Lower lobe of right lung (tissue), 2 donors: ENCODE measurements around the gene CREG2. TPM values are rescaled to one million over a fixed set of nuclear protein-coding genes. Genes with fewer than 3 reads are reported as not detected.

Source experiments
- ATAC-seq, 2 donors: fragments of 200-7000 bp; cut with Tn5 transposase; one replicate each; pipeline ENCODE4 v1.9.1; 2020 to 2022; ENCODE audit warnings: mild to moderate bottlenecking in 2 of 2, moderate library complexity in 2 of 2
- DNase-seq: peaks from one replicate; pipeline ENCODE4 v3.0.0-alpha.2; 2020
- H3K27ac ChIP-seq: fragments of 200-600 bp; one replicate; pipeline ENCODE4 v1.8.0; 2022
- H3K27me3 ChIP-seq: fragments of 200-600 bp; one replicate; pipeline ENCODE4 v1.8.0; 2022; ENCODE audit warnings: low read depth
- H3K36me3 ChIP-seq: fragments of 200-600 bp; one replicate; pipeline ENCODE4 v1.8.0; 2022; ENCODE audit warnings: mild to moderate bottlenecking
- H3K4me1 ChIP-seq: fragments of 200-600 bp; one replicate; pipeline ENCODE4 v1.8.0; 2022
- H3K4me3 ChIP-seq: fragments of 200-600 bp; one replicate; pipeline ENCODE4 v1.8.0; 2022; ENCODE audit warnings: mild to moderate bottlenecking
- H3K9me3 ChIP-seq: fragments of 200-600 bp; one replicate; pipeline ENCODE4 v1.8.0; 2022
- intact Hi-C: fragments of 100-400 bp; cut with DNase I; formaldehyde crosslinking; loops from one replicate; pipeline ENCODE4 v1.11.0; 2022
- total RNA-seq: library from RNA; stranded (reverse); fragmentation: NEBNext Ultra II Directional; extraction: Animal tissue kit (Norgen Biotek cat#: 25700); gene quantifications from one replicate; pipeline ENCODE4 v1.2.1, GENCODE V29; 2021
- TF ChIP-seq, protein P1 (sequence below): fragments of 200-600 bp; IDR thresholded peaks from one replicate; pipeline ENCODE4 v1.8.0; 2022; ENCODE audit warnings: antibody characterized with exemption, mild to moderate bottlenecking
- donor health status: DM: no; HTN: yes; CAD: no; lungs with severe emphysema.

The CREG2 gene
- total RNA-seq, 1 donor from 2014 or later = not detected

DNA sequence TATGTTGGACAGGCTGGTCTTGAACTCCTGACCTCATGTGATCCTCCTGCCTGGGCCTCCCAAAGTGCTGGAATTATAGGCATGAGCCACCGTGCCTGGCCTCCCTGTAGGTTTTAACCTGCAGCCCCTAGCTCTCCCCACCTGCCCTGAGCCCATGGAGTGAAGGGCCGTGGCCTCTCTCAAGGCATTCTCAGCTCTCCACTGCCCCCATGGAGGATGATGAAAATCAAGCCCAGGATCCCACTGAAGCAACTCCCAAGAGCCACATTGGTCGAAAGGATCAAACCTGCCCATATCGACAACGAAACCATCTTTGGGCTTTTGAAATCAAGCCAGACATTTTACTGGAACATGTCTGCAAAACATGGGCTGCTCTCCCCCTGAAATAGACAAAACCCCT, 22.4 kb upstream of the CREG2 start:
- DNase-seq = no peak
- TF ChIP-seq, protein P1, sequence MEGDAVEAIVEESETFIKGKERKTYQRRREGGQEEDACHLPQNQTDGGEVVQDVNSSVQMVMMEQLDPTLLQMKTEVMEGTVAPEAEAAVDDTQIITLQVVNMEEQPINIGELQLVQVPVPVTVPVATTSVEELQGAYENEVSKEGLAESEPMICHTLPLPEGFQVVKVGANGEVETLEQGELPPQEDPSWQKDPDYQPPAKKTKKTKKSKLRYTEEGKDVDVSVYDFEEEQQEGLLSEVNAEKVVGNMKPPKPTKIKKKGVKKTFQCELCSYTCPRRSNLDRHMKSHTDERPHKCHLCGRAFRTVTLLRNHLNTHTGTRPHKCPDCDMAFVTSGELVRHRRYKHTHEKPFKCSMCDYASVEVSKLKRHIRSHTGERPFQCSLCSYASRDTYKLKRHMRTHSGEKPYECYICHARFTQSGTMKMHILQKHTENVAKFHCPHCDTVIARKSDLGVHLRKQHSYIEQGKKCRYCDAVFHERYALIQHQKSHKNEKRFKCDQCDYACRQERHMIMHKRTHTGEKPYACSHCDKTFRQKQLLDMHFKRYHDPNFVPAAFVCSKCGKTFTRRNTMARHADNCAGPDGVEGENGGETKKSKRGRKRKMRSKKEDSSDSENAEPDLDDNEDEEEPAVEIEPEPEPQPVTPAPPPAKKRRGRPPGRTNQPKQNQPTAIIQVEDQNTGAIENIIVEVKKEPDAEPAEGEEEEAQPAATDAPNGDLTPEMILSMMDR = no peak
- Histone ChIP-seq H3K36me3 (no peaks in the 10 kb centered on the region), H3K9me3 (no peaks in the 10 kb centered on the region), H3K27me3 (no peaks in the 10 kb centered on the region), H3K27ac (no peak overlapping the region), H3K4me1 (no peaks in the 10 kb centered on the region), H3K4me3 (no peak overlapping the region)
- ATAC-seq = no peak
- intact Hi-C loops = loop anchor here (10.0 kb wide), 1 partner anchor 425 kb away; no protein-coding TSS in a partner anchor

GRCh38 chr2:101408925-101409324, 21.6 kb upstream of the CREG2 start:
- ATAC-seq (peak; percentile 33 to 51), DNase-seq (no peak)
- Histone ChIP-seq H3K4me3 (no peak overlapping the region), H3K9me3 (no peaks in the 10 kb centered on the region), H3K27ac (no peak overlapping the region), H3K36me3 (no peaks in the 10 kb centered on the region), H3K27me3 (no peaks in the 10 kb centered on the region), H3K4me1 (no peaks in the 10 kb centered on the region)
- intact Hi-C loops = no loop called here
- TF ChIP-seq, protein P1 = no peak

DNA sequence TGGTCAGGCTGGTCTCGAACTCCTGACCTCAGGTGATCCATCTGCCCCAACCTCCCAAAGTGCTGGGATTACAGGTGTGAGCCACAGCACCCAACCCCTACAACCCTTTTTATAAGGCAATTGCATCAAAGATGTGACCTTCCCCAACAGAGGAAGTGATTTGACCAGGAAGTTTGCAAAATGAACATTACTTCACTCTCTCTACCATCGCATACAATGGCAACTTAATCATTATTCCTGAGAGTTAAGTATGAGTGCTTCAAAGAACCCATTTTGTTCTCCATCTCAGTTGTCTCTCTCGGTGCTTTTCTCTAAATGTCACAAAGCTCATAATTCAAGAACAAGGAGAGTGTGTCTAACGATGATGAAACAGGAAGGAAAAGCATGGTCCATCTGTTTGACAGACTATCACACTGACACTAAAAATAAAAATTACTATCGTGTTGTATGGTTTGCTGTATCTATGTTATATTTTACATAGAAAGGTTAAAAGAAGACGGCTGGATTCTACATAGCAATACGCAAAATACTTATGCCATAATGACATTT, 18.1 kb upstream of the CREG2 start:
- Histone ChIP-seq H3K27ac (no peak overlapping the region), H3K4me3 (no peak overlapping the region), H3K9me3 (no peaks in the 10 kb centered on the region), H3K4me1 (no peaks in the 10 kb centered on the region), H3K36me3 (no peaks in the 10 kb centered on the region), H3K27me3 (no peaks in the 10 kb centered on the region)
- DNase-seq (no peak), ATAC-seq (no peak)
- TF ChIP-seq, protein P1 = no peak
- intact Hi-C loops = no loop called here

DNA sequence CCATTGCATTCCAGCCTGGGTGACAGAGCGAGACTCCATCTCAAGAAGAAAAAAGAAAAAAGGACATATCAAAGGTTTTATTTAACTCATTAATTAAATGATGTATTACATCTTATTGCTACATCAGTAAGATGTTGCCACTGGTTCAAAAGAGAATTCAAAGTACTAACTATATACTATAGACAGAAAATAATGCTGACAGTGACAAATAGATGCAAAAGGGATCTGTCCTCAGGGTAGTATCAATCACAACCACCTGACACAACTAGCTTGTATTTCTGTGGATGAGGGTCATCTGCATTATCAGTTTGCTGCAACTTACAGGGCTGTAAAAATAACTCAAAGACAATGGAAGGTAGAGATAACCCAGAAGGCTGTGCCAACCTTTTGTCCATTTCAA, 16.4 kb upstream of the CREG2 start:
- no peak for ATAC-seq
- Histone ChIP-seq H3K4me1 (no peaks in the 10 kb centered on the region), H3K36me3 (no peaks in the 10 kb centered on the region), H3K27me3 (no peaks in the 10 kb centered on the region), H3K9me3 (no peaks in the 10 kb centered on the region), H3K4me3 (no peak overlapping the region), H3K27ac (no peak overlapping the region)
- intact Hi-C loops = no loop called here
- TF ChIP-seq, protein P1 = no peak
- DNase-seq = no peak

DNA sequence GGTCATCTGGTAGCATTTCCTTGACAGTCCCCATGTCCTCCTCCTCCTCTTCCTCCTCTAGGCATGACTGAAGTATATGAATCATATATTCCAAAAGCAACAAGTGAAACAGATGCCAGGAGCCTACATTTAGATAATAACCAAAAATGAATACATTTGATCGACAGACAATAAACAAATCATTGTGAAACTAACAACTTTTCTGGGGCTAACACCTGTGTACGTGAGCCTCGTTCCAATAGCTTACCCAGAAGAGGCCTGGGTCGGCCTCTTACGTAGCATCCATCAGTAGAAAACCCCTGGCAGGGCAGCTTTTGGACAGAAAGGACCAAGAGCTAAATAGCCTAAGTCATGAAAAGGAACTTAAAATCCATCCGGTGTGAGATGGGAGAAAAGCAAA, 15.3 kb upstream of the CREG2 start:
- Histone ChIP-seq H3K27ac (no peak overlapping the region), H3K36me3 (no peaks in the 10 kb centered on the region), H3K4me1 (no peaks in the 10 kb centered on the region), H3K27me3 (no peaks in the 10 kb centered on the region), H3K9me3 (no peaks in the 10 kb centered on the region), H3K4me3 (no peak overlapping the region)
- ATAC-seq = no peak
- TF ChIP-seq, protein P1 = no peak
- DNase-seq = no peak
- intact Hi-C loops = no loop called here
